ENCODE measurements around the gene SPATC1L.

Gene SPATC1L

DNA sequence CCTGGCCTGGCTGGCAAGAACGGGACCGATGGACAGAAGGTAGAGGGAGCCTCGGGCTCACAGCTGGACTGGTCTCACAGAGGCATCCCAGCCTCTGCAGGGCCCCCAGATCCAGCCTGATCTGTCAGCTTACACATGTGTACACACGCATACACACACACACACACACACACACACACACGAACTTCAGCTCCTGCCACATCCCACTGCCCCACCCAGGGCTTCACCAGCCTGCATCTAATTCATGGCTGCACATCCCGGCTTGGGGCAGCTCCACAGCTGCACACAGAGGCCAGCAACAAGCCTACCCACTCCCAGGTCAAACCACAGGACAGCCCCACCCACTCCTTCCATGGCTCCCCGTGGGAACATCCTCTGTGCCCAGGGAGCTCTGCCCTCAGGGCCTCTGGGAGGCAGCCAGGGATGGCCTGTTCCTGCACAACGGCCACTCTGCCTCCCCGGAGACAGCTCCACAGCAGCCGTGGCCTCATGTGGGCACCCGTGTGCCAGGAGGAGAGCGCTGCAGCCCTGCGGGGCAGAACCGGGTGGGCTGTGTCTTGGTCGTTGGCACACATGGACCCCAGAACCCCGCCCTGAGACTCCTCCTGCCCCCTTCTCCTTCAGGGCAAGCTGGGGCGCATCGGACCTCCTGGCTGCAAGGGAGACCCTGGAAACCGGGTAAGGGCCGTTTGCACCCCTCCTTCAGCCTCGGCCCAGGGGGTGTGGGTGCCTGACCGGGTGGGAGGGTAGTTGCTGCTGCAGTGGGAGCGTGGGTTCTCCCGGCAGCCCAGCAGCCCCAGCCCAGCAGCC is 67.3 kb downstream of the SPATC1L start:
- no peak for TF ChIP-seq CTCF (IDR thresholded peaks at IDR 0.05)
- Histone ChIP-seq H3K9ac (no peak overlapping the region), H3K4me1 (no peaks in the 10 kb centered on the region), H2AFZ (no peak overlapping the region), H3K4me2 (ENCODE audit: low read length) (no peak overlapping the region), H3K9me3 (ENCODE audit: control insufficient read depth, low read length) (no peaks in the 10 kb centered on the region), H3K27me3 (ENCODE audit: control insufficient read depth, insufficient read depth, low read length) (no peaks in the 10 kb centered on the region), H3K4me3 (ENCODE audit: low read depth, low read length) (no peak overlapping the region), H3K36me3 (ENCODE audit: control insufficient read depth, insufficient read depth, low read length) (no peaks in the 10 kb centered on the region), H3K27ac (no peak overlapping the region), H3K79me2 (no peaks in the 10 kb centered on the region)

DNA sequence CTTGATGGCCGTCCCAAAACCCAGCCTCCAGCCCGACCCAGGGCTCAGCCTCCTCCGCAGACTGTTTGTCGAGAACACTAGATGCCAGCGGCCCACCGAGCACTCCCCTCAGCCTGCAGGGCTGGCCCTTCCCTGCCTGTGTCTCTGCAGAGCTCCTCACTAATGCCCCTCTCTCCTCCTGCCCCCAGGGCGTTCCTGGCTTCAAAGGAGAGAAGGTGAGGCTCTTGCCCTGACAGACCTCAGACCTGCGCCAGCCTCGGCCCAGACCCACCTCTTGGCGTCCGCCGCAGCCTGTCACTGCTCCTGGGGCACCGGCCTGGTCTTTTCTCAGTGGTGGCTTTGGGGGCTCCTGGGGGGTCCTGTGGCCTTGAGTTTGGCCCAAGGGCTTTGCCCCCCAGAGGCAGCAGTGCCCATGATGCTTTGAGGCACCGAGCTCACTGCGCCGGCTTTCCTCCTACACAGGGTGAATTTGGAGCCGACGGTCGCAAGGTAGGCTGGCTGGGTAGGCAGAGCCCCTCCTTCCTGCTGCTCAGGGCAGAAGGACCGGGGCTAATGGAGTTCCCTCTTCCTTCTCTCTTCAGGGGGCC is 68.0 kb downstream of the SPATC1L start:
- Histone ChIP-seq H2AFZ (no peak overlapping the region), H3K4me1 (no peaks in the 10 kb centered on the region), H3K4me2 (ENCODE audit: low read length) (no peak overlapping the region), H3K27me3 (ENCODE audit: control insufficient read depth, insufficient read depth, low read length) (no peaks in the 10 kb centered on the region), H3K27ac (no peak overlapping the region), H3K4me3 (ENCODE audit: low read depth, low read length) (no peak overlapping the region), H3K9me3 (ENCODE audit: control insufficient read depth, low read length) (no peaks in the 10 kb centered on the region), H3K79me2 (no peaks in the 10 kb centered on the region), H3K36me3 (ENCODE audit: control insufficient read depth, insufficient read depth, low read length) (no peaks in the 10 kb centered on the region), H3K9ac (no peak overlapping the region)
- TF ChIP-seq CTCF (IDR thresholded peaks at IDR 0.05) = no peak

- Histone ChIP-seq H3K79me2 (no peaks in the 10 kb centered on the region), H3K4me1 (no peaks in the 10 kb centered on the region), H2AFZ (no peak overlapping the region), H3K9me3 (ENCODE audit: control insufficient read depth, low read length) (no peaks in the 10 kb centered on the region), H3K9ac (no peak overlapping the region), H3K36me3 (ENCODE audit: control insufficient read depth, insufficient read depth, low read length) (no peaks in the 10 kb centered on the region), H3K27ac (no peak overlapping the region), H3K4me2 (ENCODE audit: low read length) (no peak overlapping the region), H3K27me3 (ENCODE audit: control insufficient read depth, insufficient read depth, low read length) (no peaks in the 10 kb centered on the region), H3K4me3 (ENCODE audit: low read depth, low read length) (no peak overlapping the region)
- no peak for TF ChIP-seq CTCF (IDR thresholded peaks at IDR 0.05)
Observed at GRCh38 chr21:46115441-46116188, 68.6 kb downstream of the SPATC1L start.

DNA sequence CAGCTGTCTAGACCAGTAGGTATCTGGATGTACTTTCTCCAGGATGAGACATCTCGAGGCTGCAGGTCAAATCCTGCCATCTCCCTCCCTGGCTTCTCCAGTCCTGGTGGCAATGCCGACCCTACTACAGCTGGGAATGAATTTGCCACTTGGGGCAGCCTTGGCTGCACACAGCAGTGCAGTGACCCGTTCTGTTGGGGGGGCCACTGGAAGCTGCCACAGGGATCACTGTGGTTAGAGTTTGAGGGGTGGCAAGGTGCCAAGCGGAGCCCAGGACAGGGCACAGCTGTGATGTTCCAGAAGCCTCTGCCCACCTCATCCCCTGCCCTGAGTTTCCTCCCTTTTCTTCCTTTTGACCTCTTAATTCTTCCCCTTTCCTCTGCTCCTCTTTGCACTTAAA is 69.3 kb downstream of the SPATC1L start:
- no peaks in the 10 kb centered on the region for H3K36me3 ChIP-seq (ENCODE audit: control insufficient read depth, insufficient read depth, low read length)
- no peaks in the 10 kb centered on the region for H3K27me3 ChIP-seq (ENCODE audit: control insufficient read depth, insufficient read depth, low read length)
- no peak for TF ChIP-seq CTCF (IDR thresholded peaks at IDR 0.05)
- no peaks in the 10 kb centered on the region for H3K4me1 ChIP-seq
- H3K4me2 ChIP-seq (ENCODE audit: low read length) = no peak overlapping the region
- no peak overlapping the region for H3K4me3 ChIP-seq (ENCODE audit: low read depth, low read length)
- H3K9ac ChIP-seq = no peak overlapping the region
- no peaks in the 10 kb centered on the region for H3K79me2 ChIP-seq
- no peaks in the 10 kb centered on the region for H3K9me3 ChIP-seq (ENCODE audit: control insufficient read depth, low read length)
- H2AFZ ChIP-seq = no peak overlapping the region
- no peak overlapping the region for H3K27ac ChIP-seq
